SK-N-SH treated with all-trans-retinoic acid at 6 μM for 48 hours (cell line): Measurements from ENCODE around the gene GTF2IRD1.

ENCODE experiments used
- ATAC-seq: fragments of 200-7000 bp; cut with Tn5 transposase; 3 replicates; pipeline ENCODE4 v1.9.1; 2020; ENCODE audit warnings: mild to moderate bottlenecking, moderate library complexity
- BACH2 ChIP-seq: fragments of 250-450 bp; sonication (Bioruptor Pico); IDR thresholded peaks from 2 replicates; pipeline ENCODE4 v1.9.0; 2021; ENCODE audit warnings: mild to moderate bottlenecking, borderline replicate concordance
- CSRNP3 ChIP-seq: fragments of 250-450 bp; sonication (Bioruptor Pico); IDR thresholded peaks from 2 replicates; pipeline ENCODE4 v1.5.1; 2021; ENCODE audit warnings: mild to moderate bottlenecking, moderate library complexity
- GLIS3 ChIP-seq: fragments of 250-450 bp; sonication (Bioruptor Pico); IDR thresholded peaks from 2 replicates; pipeline ENCODE4 v1.5.0; 2020; ENCODE audit warnings: mild to moderate bottlenecking, moderate library complexity
- ISL1 ChIP-seq: fragments of 250-450 bp; sonication (Bioruptor Pico); IDR thresholded peaks from 2 replicates; pipeline ENCODE4 v2.1.2; 2022; ENCODE audit warnings: mild to moderate bottlenecking, moderate library complexity
- OSR1 ChIP-seq: fragments of 250-450 bp; sonication (Bioruptor Pico); IDR thresholded peaks from 2 replicates; pipeline ENCODE4 v1.8.0; 2022; ENCODE audit warnings: moderate library complexity, mild to moderate bottlenecking, inconsistent platforms
- PATZ1 ChIP-seq: fragments of 250-450 bp; sonication (Bioruptor Pico); IDR thresholded peaks from 2 replicates; pipeline ENCODE4 v1.8.0; 2020; ENCODE audit warnings: mild to moderate bottlenecking, moderate library complexity, borderline replicate concordance
- POU6F1 ChIP-seq: fragments of 250-450 bp; sonication (Bioruptor Pico); IDR thresholded peaks from 2 replicates; pipeline ENCODE4 v1.8.0; 2021; ENCODE audit warnings: low read depth, mild to moderate bottlenecking, moderate library complexity, borderline replicate concordance
- ZFP3 ChIP-seq: fragments of 250-450 bp; sonication (Bioruptor Pico); IDR thresholded peaks from 2 replicates; pipeline ENCODE4 v1.5.0; 2020; ENCODE audit warnings: mild to moderate bottlenecking, moderate library complexity
- ZNF70 ChIP-seq: fragments of 450-650 bp; formaldehyde crosslinking; IDR thresholded peaks from 2 replicates; pipeline ENCODE4 v1.5.0; 2020; ENCODE audit warnings: mild to moderate bottlenecking, moderate library complexity

GTF2IRD1 gene

GRCh38 chr7:74457007-74457406, 3.3 kb downstream of the GTF2IRD1 start:
- TF ChIP-seq OSR1 (CRISPR knock-in tag), result no peak
- no peak for TF ChIP-seq CSRNP3 (CRISPR knock-in tag)
- TF ChIP-seq BACH2 (CRISPR knock-in tag), result no peak
- no peak for TF ChIP-seq POU6F1
- TF ChIP-seq ISL1, result no peak
- no peak for ATAC-seq

GRCh38 chr7:74461970-74462706, 8.4 kb downstream of the GTF2IRD1 start:
- no peak for ATAC-seq
- TF ChIP-seq ZNF70 (no peak), BACH2 (CRISPR knock-in tag) (no peak), ISL1 (no peak), GLIS3 (no peak), POU6F1 (no peak), CSRNP3 (CRISPR knock-in tag) (no peak), PATZ1 (CRISPR knock-in tag) (no peak)

GRCh38 chr7:74462707-74463100, 9.0 kb downstream of the GTF2IRD1 start:
- no peak for ATAC-seq
- no peak for TF ChIP-seq PATZ1 (CRISPR knock-in tag)
- TF ChIP-seq CSRNP3 (CRISPR knock-in tag), result no peak

GRCh38 chr7:74464931-74465886, 11.5 kb downstream of the GTF2IRD1 start:
- TF ChIP-seq ZFP3 (CRISPR knock-in tag), result no peak
- TF ChIP-seq ISL1, result no peak
- no peak for ATAC-seq
